Endodermal cell (in vitro differentiated cells): ENCODE results near the gene SLC35D2. TPM values are rescaled to one million over a fixed set of nuclear protein-coding genes. Genes with fewer than 3 reads are reported as not detected.

Experiments used
- DNase-seq: peaks from one replicate; pipeline ENCODE4 v3.0.0-alpha.2; 2017
- H3K27ac ChIP-seq: 2 replicates; pipeline ENCODE4 v1.5.1; 2013; ENCODE audit warnings: mild to moderate bottlenecking, low read depth, low read length, moderate library complexity
- H3K27me3 ChIP-seq: 2 replicates; pipeline ENCODE4 v1.6.1; 2013; ENCODE audit warnings: mild to moderate bottlenecking, low read length, moderate library complexity; ENCODE audit not compliant: insufficient read depth, control insufficient read depth, poor library complexity, severe bottlenecking
- H3K36me3 ChIP-seq: 2 replicates; pipeline ENCODE4 v1.7.0; 2013; ENCODE audit warnings: mild to moderate bottlenecking, low read length, moderate library complexity; ENCODE audit not compliant: control insufficient read depth, insufficient read depth
- H3K4me1 ChIP-seq: one replicate; pipeline ENCODE4 v1.7.0; 2013; ENCODE audit warnings: low read length; ENCODE audit not compliant: control insufficient read depth, insufficient read depth
- H3K4me3 ChIP-seq: 2 replicates; pipeline ENCODE4 v1.5.1; 2013; ENCODE audit warnings: mild to moderate bottlenecking, low read length, moderate library complexity
- H3K9ac ChIP-seq: 2 replicates; pipeline ENCODE4 v1.6.1; 2013; ENCODE audit warnings: mild to moderate bottlenecking, low read length, moderate library complexity; ENCODE audit not compliant: poor library complexity, severe bottlenecking; ENCODE audit errors: extremely low read depth
- H3K9me3 ChIP-seq: 2 replicates; pipeline ENCODE4 v1.6.1; 2013; ENCODE audit warnings: mild to moderate bottlenecking, low read length, moderate library complexity; ENCODE audit not compliant: control insufficient read depth
- H3K27ac Mint-ChIP-seq: 2 replicates; pipeline ENCODE4 v1.8.0; 2020; ENCODE audit warnings: mixed read lengths
- H3K27me3 Mint-ChIP-seq: 2 replicates; pipeline ENCODE4 v1.8.0; 2021; ENCODE audit warnings: mild to moderate bottlenecking, mixed read lengths; ENCODE audit not compliant: insufficient read depth
- H3K36me3 Mint-ChIP-seq: 2 replicates; pipeline ENCODE4 v1.8.0; 2020; ENCODE audit warnings: low read depth, mixed read lengths
- H3K4me1 Mint-ChIP-seq: 2 replicates; pipeline ENCODE4 v1.8.0; 2020; ENCODE audit warnings: mixed read lengths
- H3K4me3 Mint-ChIP-seq: 2 replicates; pipeline ENCODE4 v1.8.0; 2020; ENCODE audit warnings: mild to moderate bottlenecking, moderate library complexity, mixed read lengths
- H3K9me3 Mint-ChIP-seq: 2 replicates; pipeline ENCODE4 v1.8.0; 2020; ENCODE audit warnings: mild to moderate bottlenecking, mixed read lengths
- CTCF ChIP-seq: fragments of 200-600 bp; sonication (generic); conservative IDR thresholded peaks from 2 replicates; pipeline ENCODE4 v1.5.0; 2021; ENCODE audit warnings: antibody characterized with exemption, mild to moderate bottlenecking
- WGBS, 2 experiments: methylation state at CpG; one replicate each; pipeline versions ENCODE4 v1.1.5 to v1.1.7; 2013; ENCODE audit warnings: missing lambda C conversion rate in 2 of 2, mixed read lengths in 1 of 2; ENCODE audit not compliant: insufficient coverage in 1 of 2, insufficient read length in 1 of 2; 5-methylcytosine and 5-hydroxymethylcytosine counted together
- total RNA-seq, 2 donors: library from RNA; stranded (reverse); fragmentation: NEBNext Ultra II Directional in 1 of 2; extraction: Animal tissue kit (Norgen Biotek cat#: 25700) in 1 of 2; gene quantifications; 2 replicates in 1 of 2; 3 replicates in 1 of 2; pipeline ENCODE4 v1.2.1, GENCODE V29; 2021

SLC35D2 gene
- total RNA-seq, 2 donors from 2014 or later, result 31.9 to 36.2 TPM

GRCh38 chr9:96408409-96409280 lies 25.1 kb upstream of the SLC35D2 start:
- no peak overlapping the region for H3K4me3 ChIP-seq
- H3K27me3 ChIP-seq, result no peaks in the 10 kb centered on the region
- peaks cover 7% of the 10 kb centered on the region for H3K36me3 ChIP-seq
- no peak overlapping the region for H3K4me3 Mint-ChIP-seq
- H3K27ac ChIP-seq, result no peak overlapping the region
- H3K27me3 Mint-ChIP-seq, result no peaks in the 10 kb centered on the region
- H3K4me1 ChIP-seq, result no peaks in the 10 kb centered on the region
- no peak for DNase-seq
- no peaks in the 10 kb centered on the region for H3K9me3 Mint-ChIP-seq
- no peaks in the 10 kb centered on the region for H3K9me3 ChIP-seq
- H3K9ac ChIP-seq, result no peak overlapping the region
- WGBS, 2 experiments, result 84 to 87% methylated on average over 6 to 9 of the region's 9 CpGs
- H3K27ac Mint-ChIP-seq, result no peak overlapping the region
- peaks cover 22% of the 10 kb centered on the region for H3K36me3 Mint-ChIP-seq
- no peaks in the 10 kb centered on the region for H3K4me1 Mint-ChIP-seq
- TF ChIP-seq CTCF, result no peak

- Histone ChIP-seq H3K4me1 (no peaks in the 10 kb centered on the region), H3K27ac (no peak overlapping the region), H3K9ac (no peak overlapping the region), H3K36me3 (no peaks in the 10 kb centered on the region), H3K27me3 (no peaks in the 10 kb centered on the region), H3K9me3 (peaks cover 11% of the 10 kb centered on the region), H3K4me3 (no peak overlapping the region)
- Mint-ChIP-seq H3K4me1 (peaks cover 14% of the 10 kb centered on the region), H3K9me3 (peaks cover 11% of the 10 kb centered on the region), H3K36me3 (peaks cover 9% of the 10 kb centered on the region), H3K27me3 (no peaks in the 10 kb centered on the region), H3K4me3 (no peak overlapping the region), H3K27ac (no peak overlapping the region)
- no peak for TF ChIP-seq CTCF
- no peak for DNase-seq
These were observed 16.8 kb upstream of the SLC35D2 start for GRCh38 chr9:96400132-96400910.

DNA sequence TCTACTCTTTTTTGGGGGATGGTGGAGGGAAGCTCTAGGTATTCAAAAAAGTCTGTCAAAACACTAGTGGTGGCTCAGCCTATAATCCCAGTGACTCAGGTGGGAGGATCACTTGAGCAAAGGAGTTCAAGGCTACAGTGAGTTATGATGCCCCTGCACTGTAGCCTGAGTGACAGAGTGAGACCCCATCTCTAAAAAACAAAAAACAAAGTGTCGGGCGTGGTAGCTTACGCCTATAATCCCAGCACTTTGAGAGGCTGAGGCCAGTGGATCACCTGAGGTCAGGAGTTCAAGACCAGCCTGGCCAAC lies 15.8 kb upstream of the SLC35D2 start:
- no peak for DNase-seq
- peaks cover 11% of the 10 kb centered on the region for H3K9me3 ChIP-seq
- Mint-ChIP-seq H3K36me3 (peaks cover 9% of the 10 kb centered on the region), H3K27ac (peak overlapping the region; percentile 88), H3K4me1 (peaks cover 20% of the 10 kb centered on the region), H3K4me3 (no peak overlapping the region), H3K9me3 (peaks cover 11% of the 10 kb centered on the region), H3K27me3 (no peaks in the 10 kb centered on the region)
- H3K27me3 ChIP-seq, result no peaks in the 10 kb centered on the region
- no peaks in the 10 kb centered on the region for H3K4me1 ChIP-seq
- H3K36me3 ChIP-seq, result no peaks in the 10 kb centered on the region
- 91% methylated on average over 3 of the region's 3 CpGs; no CpG with 5 or more reads in 1 of the 2 experiments for WGBS, 2 experiments
- no peak overlapping the region for H3K27ac ChIP-seq
- no peak overlapping the region for H3K4me3 ChIP-seq
- TF ChIP-seq CTCF, result no peak
- H3K9ac ChIP-seq, result no peak overlapping the region
